Posterior cingulate gyrus (tissue), 11 donors: ENCODE results near the gene ADAMTSL2.

Experiments used
- DNase-seq, 10 donors: peaks; one replicate each; pipeline versions ENCODE4 v3.0.0 to v3.0.0-alpha.2; 2020 to 2021; ENCODE audit warnings: mixed read lengths in 3 of 10
- intact Hi-C: fragments of 100-400 bp; cut with DNase I; formaldehyde crosslinking; loops from one replicate; pipeline ENCODE4 v1.15.1; 2023

The ADAMTSL2 gene

GRCh38 chr9:133499132-133499891 lies 35.2 kb upstream of the ADAMTSL2 start:
- DNase-seq = peak in 4 of 10 donors; percentile 3 to 74 (median 55)
- intact Hi-C loops = no loop called here

DNA sequence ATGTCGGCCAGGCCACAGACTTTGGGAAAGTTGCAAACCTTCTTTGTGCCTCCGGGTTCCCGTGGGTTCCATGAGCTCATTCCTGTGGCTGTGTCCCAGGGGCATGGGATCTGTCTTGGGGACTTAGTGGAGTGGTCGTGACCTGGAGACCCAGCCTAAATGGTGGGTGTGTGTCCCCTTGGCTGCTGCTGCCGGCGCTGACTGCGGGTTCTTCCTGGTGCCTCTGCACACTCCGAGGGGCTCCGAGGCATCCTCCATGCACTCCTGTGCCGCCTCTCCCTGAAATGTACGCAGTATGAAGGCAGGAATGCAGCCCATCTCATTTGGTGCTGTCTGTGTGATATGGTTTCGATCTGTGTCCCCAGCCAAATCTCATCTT lies 34.6 kb upstream of the ADAMTSL2 start:
- peak in 2 of 10 donors; percentile 58 to 72 for DNase-seq
- intact Hi-C loops = no loop called here

DNA sequence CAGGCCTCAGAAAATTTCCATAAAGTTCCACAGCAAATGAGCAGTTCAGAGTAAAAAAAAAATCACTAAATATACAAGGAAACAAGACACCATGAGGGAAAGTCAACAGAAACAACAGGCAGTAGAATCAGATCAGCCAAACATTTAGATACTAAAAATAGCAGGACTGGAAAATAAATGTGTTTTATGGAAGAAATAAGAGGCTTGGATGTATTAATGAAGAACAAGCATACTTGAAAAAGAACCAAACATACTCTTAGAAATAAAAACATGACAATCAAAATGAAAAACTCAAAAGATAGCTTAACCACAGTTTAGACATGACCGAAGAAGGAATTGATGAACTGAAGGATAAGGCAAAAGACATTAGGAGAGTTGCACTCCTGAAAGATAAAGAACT lies 32.4 kb upstream of the ADAMTSL2 start:
- DNase-seq = no peak
- intact Hi-C loops = no loop called here

GRCh38 chr9:133505186-133505830 lies 29.2 kb upstream of the ADAMTSL2 start:
- intact Hi-C loops = no loop called here
- peak in 3 of 10 donors; percentile 12 to 31 (median 20) for DNase-seq

- intact Hi-C loops = no loop called here
- peak in 4 of 10 donors; percentile 3 to 67 (median 53) for DNase-seq
Measured at GRCh38 chr9:133505901-133506652, 28.4 kb upstream of the ADAMTSL2 start.

- intact Hi-C loops = no loop called here
- peak in 3 of 10 donors; percentile 64 to 69 (median 67) for DNase-seq
Measured at GRCh38 chr9:133506653-133507038, 27.9 kb upstream of the ADAMTSL2 start.

DNA sequence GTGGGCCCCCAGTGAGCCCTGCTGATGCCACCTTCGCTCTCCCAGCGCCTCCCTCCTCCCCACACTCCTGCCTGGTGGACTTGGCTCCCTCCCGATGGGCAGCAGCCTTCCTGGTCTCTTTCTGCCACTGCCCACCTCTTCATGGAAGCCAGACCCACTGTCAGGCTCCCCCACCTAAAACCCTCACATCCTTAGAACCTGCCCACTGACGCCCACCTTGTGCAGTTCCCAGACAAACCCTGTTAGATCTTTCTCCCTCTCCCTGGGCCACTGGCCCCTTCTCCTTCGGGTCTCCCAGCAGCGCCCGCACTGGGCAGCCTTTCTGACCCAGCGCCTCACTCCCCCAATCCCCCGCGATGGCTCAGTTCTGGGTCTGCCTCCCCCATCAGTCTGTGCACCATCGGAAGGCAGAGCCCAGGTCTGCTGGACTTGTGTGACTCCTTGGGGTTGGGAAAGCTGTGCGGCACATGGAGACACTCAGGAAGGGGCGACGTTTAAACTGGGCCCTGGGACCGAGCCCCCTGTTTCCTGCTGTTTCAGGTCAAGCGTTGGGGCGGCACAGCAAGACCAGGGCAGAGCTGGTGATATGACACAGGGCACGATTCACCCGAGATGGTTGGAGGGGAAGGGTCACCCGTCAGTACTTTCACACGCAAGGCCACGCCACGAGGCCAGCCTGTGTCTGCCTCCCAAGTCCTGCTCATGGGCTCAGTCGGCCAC lies 27.1 kb upstream of the ADAMTSL2 start:
- peak in 3 of 10 donors; percentile 53 to 74 (median 62) for DNase-seq
- intact Hi-C loops = no loop called here

- DNase-seq = peak in 3 of 10 donors; percentile 20 to 76 (median 50)
- intact Hi-C loops = no loop called here
Measured at GRCh38 chr9:133508046-133508445, 26.5 kb upstream of the ADAMTSL2 start.

- peak in 5 of 10 donors; percentile 55 to 89 (median 64) for DNase-seq
- intact Hi-C loops = no loop called here
Measured at GRCh38 chr9:133509179-133510083, 25.1 kb upstream of the ADAMTSL2 start.

DNA sequence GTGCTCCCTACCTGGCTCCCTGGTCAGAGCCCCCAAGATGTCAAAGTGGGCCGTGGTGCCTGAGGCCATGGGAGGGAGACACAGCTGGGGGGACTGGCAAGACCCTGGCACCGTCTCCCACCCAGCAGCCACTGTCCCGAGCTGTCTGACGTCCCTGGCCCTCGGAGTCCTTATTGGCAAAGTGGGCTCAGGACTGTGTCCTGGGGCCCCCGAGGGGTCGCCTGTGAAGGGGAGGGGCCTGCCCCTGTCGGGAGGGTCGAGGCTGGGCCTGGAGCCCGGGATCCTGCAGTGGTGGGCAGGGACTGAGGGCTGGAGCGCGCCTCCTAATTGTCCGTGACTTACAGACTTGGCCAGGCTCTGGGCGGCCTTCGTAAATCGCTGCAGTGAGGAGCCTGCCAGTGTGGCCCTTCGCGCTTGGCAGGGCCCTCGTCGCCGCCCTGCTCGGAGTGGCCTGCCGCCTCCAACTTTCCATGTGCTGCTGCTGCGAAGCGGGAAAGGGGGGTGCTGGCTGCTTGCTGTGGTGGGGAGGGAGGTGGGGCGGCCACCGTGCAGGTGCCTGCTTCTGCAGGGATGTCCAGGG lies 23.5 kb upstream of the ADAMTSL2 start:
- DNase-seq = peak in 3 of 10 donors; percentile 72 to 82 (median 74)
- intact Hi-C loops = no loop called here

- DNase-seq = peak in 2 of 10 donors; percentile 5 to 12
- intact Hi-C loops = no loop called here
Measured at GRCh38 chr9:133511607-133512006, 22.9 kb upstream of the ADAMTSL2 start.

- DNase-seq = peak in 3 of 10 donors; percentile 59 to 81 (median 72)
- intact Hi-C loops = no loop called here
Measured at GRCh38 chr9:133512253-133513213, 22.0 kb upstream of the ADAMTSL2 start.

GRCh38 chr9:133513214-133514100 lies 21.0 kb upstream of the ADAMTSL2 start:
- DNase-seq = peak in 3 of 10 donors; percentile 70 to 84 (median 73)

DNA sequence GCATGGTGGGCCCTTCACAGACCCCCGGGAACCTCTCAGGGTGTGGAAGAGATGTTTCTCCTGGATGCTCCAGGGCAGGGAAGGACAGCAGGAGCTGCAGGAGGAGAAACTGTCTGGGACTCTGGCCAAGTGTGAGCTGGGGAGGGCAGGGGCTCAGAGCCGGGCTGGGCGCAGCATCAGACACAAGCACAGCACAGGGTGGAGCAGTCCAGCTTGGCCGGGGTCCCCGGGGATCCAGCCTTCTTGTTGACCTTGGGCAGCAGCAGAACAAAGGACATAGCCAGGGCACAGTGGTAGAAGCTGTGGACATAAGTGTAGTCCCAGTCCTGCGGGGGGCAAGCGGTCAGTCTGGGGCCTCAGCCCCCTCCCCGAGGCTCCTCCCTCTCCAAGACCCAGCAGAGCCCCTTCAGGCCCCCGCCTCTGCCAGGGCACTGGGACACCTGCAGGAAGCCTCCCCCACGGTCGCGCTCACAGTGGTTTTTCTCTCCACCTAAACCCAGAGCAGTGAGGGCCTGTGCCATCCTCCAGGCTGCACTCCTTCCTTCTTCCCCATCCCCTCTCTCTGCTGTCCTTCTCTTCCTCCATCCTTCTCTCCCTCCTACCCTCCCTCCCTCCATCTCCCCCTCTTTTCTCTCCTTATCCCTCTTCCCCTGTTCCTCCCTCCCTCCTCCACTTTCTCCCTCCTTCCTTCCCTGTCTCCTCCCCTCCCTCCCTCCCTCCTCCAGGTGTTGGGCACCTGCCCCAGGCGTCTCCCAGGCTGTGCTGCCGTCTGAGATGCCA lies 19.9 kb upstream of the ADAMTSL2 start:
- intact Hi-C loops = no loop called here
- peak in 9 of 10 donors; percentile 48 to 94 (median 64) for DNase-seq

More at GRCh38 chr9:133513214-133514100, 21.0 kb upstream of the ADAMTSL2 start:
- intact Hi-C loops = no loop called here

DNA sequence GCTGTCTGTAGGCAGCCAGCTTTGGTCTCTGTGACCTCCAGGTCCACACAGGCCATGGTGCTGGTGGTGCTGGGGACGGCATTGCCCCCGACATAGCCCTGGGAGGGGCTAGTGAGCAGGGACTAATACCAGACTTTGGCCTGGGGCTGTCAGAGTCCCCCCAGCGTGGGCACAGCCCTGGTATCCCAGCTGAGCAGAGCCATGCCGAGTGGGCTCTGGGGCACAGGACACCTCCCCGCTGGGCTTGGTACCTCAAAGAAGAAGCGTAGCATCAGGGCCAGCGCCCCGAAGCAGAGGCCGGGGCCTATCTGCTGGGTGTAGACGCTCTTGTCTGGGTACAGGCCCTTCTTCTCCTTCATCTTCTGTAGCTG lies 19.3 kb upstream of the ADAMTSL2 start:
- intact Hi-C loops = no loop called here
- DNase-seq = peak in 3 of 10 donors; percentile 30 to 55 (median 45)
